NCI-H1105 (cell line): ENCODE measurements around the gene AUTS2.

ENCODE experiments used
- DNase-seq: peaks from one replicate; lab custom pipeline; 2025; lab: John Stamatoyannopoulos, UW

Gene AUTS2

DNA sequence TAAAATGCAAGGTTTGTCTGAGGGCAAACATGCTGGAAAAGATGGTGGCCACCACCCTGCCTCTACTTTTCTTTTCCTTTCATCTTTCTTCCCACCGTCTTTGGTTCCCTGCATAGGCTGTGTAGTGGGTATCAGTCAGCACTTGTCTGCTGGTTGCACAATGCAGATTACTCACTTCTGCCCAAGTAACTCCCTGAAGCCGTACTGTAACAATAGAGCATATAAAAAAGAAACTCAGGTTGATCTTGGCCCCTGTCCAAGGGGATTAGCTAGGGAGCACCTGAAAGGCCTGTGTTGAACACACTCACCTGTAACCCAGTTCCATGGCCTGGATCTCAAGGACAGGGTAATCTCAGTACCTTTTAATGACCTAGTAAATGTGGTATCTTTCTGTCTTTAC lies 1000.7 kb downstream of the AUTS2 start:
- DNase-seq, result peak; percentile 83

DNA sequence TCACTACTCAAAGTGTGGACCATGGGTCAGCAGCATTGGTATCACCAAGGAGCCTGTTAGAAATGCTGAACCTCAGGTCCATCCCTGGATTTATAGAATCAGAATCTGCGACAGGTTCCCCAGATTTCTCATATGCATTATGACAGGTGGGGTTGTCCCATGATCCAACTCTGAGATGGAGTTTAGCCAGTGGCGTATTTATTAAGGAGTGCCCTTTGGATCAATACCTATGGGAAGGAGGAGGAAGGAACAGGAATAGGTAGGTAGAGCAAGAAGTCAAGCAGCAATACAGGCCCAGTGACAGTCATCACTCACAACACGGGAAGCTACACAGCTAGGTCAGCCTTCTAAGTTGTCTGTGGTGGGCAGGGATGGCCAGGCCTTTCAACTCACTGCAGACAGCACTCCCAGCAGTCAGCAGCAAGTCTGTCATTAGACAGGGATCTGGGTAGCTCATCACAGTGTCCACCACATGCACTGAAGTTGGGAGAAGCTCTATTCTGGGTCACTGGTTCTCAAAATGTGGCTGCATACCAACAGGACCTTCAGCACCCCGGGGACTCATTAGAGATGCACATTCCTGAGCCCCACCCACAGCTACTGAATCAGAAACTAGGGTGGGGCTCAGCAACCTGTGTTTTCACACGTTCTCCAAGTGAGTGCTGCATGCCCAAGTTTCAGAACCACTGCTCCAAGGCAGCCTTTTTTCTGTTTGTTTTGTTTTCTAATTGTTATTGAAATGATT lies 1001.3 kb downstream of the AUTS2 start:
- no peak for DNase-seq

DNA sequence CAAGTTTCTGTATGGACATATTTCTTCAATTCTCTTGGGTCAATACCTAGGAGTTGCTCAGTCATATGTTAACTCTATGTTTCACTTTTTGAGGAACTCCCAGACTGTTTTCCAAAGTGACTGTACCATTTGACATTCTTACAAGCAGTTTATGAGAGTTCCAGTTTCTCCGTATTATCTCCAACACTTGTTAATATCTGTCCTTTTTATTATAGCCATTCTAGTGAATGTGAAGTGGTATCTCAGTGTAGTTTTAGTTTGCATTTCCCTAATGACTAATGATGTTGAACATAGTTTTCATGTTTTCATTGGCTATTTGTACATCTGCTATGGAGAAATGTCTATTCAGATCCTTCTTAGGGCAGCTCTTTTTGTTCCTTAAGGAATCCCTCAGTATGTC lies 1002.7 kb downstream of the AUTS2 start:
- no peak for DNase-seq

DNA sequence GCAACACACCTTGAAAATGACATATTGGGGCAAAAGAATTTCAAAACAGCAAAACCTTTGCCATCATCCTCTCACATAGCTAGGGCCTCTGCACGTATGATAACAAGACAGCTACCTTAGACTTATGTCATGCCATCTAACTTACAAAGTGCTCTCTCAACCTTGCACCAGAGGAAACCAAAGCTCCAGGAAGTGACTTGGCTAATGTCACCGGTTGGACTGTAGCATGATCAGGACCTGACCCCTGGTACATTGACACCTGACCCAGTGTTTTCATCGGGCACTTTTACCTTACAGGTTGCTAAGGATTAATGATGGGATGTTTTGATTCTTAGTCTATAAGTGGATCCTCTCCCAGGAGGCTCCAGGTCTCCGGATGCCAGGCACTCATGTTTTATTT lies 1003.8 kb downstream of the AUTS2 start:
- DNase-seq, result no peak

DNA sequence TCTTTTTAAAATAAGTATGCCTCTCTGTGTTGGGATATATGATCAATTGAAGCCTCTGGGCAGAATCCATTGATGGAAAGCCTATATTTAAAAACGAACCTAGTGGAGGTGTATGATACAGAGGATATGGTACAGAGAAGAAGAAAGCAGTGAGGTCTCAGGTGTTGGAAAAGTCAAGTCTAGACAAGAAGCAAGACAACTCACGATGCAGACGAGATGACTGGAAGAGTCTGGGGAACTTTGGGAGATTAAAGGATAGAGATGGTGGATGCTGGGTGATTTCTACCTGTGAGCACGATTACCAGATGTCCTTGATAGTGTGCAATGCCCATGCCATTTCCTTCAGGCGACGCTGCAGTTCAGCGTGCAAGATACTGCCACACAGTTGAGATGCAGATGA lies 1009.0 kb downstream of the AUTS2 start:
- no peak for DNase-seq

DNA sequence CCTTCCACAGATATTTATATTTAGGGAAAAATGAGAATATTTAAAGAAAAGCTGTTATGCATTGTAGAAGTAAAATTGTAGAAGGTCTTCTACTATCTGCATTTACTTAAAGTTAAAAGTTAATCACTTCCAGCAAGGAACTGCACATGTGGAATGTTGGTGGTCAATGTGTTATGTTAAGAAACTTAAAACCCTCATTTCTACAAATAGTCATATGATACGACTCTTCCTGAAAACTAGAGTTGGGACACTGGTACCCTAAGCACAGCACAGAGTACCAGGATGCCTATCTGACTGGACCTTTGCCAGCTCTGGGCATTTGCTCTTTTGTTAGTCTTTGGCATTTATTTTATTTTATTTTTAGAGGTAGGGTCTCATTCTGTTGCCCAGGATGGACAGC lies 1009.5 kb downstream of the AUTS2 start:
- no peak for DNase-seq

DNA sequence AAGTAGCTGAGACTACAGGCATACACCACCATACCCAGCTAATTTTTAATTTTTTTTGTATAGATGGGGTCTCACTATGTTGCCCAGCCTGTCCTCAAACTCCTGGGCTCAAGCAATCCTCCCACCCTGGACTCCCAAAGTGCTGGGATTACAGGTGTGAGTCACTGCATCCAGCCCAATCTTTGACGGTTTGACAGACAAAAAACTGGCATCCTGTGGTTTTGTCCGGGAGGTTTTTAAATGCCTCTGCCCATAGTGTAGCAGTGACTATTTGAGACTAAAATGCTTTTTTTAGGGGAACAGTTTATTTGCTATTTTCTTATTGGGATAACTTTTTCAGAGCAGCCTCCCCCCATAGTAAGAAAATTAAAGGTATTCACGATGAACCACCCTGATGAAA lies 1010.0 kb downstream of the AUTS2 start:
- no peak for DNase-seq

DNA sequence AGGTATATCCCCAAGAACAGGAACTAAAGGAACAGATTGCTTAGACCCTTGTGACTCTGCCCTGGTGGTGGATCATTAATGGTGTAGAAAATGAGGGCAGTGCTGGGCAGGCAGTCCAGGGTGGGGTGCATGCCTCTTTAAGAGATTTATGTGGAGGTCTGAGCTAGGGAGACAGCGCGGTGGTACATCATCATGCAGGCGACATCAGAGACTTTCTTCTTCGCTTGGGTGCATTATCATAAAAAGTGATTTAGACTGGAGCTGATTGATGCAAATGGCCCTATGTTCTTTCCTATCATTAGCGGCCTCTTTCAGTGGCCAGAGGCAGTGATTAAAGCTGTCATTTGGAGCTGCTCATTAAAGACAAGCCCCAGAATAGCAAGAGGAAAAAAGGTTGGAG lies 1014.5 kb downstream of the AUTS2 start:
- no peak for DNase-seq

DNA sequence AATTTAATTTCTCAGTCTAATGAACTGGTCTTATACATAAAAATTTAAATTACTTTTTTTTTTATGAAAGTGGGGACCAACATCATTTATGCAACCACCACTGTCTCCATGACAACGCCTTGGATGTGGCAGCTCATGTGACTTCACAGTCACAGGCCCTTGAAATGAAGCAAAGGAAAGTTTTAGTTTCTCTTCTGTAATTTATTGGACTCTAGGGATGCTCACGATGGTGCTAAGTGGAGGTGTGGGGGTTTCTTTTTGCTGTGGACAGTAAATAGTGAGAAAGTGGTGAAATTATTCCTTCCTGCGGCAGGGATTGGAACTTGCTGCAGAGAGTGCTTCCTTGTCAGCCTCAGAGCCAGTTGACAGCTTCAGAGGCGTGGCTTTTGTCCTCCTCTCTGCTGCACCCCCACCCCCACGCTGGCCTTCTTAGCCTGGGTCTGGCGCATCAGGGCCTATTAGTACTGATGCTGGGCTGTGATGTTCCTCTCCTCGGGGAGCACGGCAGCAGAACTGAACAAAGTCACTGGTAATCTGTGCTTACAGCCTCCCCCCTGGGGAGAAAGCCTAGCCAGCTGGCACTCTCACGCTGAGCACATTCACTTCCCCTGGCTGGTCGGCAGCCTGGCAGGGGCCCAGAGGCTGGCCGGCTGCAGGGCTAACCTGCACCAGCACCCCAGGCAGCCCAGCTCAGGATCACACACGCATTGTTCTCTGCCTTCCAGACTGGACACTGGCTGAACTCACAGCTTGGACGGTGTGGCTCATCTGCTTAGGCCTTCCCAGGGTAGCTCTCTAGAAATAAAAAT lies 1016.2 kb downstream of the AUTS2 start:
- peak; percentile 79 for DNase-seq

DNA sequence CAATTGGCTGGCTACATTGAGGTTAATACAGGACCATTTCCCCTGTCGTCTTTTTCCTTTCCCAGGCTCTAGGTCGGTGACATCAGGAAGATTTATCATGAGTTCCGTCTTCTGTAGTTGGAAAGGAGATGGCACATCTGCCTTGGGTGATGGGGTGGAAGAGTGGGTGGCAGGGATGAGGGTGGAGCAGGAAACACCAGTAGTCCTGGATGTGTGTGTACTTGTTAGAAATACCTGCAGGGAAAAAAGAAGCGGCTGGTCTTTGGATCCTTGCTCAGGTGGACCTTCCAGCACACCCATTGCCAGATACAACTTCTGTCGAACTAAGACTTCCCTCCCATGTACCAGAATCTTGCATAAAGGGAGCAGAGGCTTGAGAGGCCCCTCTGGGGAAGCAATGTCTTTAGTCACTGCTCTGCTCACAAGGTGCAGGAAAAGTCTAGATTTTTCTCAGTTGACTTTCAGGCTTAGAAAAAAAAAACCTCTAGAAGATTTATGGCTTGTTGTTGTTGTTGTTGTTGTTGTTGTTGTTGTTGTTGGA lies 1016.9 kb downstream of the AUTS2 start:
- no peak for DNase-seq

DNA sequence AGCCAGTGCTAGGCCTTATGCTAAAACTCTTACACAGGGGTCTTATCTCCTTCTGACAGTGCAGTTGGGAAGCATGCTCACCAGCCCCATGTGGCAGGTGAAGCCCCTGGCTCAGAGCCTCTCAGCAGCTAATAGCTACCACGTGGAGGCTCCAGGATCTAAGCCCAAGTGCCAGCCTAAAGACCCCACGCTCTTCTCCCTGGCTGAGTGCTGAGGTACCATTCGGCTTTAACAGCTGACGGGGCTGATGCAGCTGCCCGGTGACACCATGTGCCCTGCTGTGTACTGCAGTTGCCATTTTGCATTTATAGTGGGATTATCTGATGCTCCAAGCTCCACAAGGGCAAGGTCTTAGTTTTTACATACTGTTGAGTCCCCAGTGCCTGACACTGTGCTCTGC lies 1017.9 kb downstream of the AUTS2 start:
- no peak for DNase-seq

DNA sequence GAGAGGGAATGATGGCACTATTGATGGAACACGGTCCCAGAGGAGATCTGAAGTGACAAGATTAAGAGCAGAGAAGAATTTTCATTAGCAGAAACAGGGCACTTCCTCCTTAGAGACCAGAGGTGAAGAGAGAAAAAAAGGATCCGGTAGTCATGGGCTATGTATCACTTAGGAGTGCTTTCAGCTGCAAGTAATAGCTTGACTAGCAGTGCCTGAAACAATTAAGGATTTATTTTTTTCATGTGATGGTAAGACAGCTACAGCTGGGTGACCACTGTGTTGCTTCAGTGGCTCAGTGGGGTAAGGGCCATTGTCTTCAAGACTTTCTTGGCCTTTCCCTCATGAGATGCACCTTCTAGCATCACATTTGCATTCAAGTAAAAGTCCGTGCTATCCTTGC lies 1018.5 kb downstream of the AUTS2 start:
- no peak for DNase-seq

DNA sequence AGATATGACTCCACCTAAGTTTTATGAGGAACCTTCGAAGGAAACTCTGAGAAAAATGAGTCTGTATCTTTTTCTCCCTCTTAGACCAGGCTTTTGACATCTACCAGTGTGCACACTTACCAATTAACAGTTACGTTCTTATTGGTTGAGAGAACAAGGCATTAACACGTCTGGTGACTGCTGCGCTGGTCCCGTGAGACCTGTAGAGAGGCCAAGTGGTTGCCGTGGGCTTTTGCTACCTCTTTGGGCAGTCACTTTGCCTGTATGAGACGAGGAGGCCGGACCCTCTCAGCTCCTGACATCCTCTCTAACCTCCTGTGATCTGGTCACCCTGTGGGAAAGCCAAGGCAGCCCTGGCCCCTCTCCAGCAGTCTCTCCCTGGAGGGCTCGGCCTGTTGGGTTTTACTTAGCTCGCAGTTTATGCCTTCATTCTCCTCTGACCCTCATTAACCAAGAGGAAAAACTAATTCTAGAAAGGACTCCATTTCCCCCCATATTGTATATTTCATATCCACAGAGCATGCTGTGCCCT lies 1019.8 kb downstream of the AUTS2 start:
- DNase-seq, result no peak

DNA sequence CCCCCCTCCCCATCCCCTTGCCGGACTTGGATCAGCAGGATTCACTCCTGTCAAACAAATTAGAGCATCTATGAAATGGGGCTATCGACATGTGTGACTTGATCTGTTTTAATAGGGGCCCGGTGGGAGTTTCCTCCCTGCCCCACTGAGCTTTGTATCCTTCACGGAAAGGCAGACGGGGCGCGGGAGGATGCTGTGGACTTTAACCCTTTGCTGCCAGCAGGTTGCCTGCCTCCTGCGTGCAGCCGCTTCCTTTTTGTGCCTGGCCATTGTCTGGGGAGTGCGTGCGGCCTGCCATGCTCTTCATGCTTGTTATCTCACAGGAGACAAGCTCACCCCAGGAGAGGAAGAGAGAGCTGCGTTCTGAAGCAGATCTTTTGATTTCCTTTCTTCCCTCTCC lies 1020.9 kb downstream of the AUTS2 start:
- DNase-seq, result no peak

DNA sequence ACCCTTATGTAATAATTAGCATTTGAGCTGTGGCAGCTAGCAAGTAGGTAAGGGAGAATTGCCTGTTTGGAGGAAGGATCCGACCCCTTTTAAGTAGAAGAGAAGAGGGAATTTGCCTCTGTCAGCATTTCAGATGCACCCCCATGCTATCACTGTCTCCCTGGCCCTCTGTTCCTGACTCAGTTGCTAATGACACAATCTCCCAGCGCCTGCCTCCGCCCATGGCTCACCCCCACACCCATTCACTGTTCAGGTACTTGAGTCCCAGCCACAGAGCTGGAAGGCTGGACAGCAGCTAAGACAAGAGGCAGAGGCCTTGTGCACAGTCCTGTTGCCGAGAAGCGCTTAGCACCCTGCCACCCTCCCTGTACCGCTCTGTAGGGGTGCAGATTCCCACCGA lies 1021.4 kb downstream of the AUTS2 start:
- DNase-seq, result no peak

DNA sequence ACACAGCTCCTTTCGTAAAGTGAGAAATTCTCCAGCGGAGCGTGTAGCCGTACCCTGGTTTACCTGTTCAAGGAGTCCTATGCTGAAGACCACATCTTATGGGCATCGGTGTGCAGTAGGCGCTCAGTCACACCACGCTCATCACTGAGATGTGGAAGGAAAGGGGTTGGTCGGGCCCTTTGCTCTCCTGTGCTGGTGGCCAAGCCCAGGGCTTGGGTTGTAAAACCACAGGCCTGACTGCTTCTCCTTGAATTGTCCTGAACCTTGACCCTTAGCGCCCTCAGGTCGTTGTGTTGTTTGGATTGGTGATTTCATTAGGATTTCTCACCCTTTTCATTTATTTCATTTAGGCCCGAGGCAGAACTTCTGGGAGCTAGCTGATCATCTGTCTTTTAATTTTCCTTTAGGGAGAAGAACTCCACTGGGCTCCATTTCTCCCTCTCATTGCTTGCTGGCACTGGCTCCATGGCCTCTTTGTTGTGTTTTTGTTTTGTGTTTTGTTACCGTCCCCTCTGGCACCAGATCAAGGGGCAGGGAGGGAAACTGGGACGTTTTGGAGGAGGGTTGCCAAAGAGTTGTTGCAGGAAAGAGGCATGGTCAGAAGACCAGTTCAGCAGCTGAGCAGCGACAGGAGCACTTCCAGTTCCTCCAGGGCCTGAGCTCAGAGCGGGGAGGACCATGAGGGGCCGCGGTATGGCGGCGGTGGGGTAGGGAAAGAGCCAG lies 1022.2 kb downstream of the AUTS2 start:
- no peak for DNase-seq

DNA sequence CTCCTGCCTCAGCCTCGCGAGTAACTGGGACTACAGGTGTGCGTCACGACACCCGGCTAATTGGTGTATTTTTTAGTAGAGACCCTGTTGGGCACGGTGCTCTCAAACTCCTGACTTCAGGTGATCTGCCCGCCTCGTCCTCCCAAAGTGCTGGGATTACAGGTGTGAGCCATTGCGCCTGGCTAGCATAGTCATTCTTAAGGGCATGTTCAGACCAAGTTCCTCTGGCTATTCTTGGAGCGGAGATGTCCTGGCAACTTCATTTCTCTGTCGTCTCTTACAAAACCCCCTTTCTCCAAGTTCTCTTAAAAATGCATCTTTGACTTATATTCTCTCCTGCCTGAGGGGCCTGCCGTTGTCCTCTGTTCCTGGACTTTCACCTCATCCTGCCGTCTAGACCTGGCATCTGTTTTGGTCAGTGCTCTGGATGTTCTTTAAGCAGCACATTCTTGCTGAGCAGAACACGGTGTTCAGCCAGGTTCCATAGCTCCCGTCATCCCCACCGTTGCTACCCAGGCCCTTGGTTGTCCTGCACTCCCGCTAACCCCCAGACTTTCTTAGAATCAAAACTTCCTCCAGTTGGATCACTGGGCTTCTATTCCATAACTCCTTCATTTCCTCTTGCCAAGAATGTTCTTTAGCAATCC lies 1023.8 kb downstream of the AUTS2 start:
- DNase-seq, result no peak

DNA sequence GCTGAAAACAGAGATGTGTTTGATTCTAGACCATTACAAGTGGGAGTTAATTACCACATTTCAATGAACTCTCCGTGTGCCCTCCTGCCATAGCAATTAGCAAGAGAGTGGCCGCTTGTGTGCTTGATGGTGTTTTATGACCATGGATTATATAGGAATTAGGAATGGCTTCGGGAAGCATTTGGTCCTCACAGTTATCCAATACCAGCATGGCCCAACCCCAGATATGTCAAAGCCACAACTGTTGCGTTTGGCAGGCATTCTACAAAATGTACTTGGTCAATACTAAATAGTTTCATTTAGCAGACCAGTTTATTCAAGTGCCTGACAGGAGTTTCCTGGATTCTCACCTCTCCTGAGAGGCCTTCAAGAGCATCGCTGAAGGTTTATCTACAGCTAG lies 1024.7 kb downstream of the AUTS2 start:
- DNase-seq, result peak; percentile 52

DNA sequence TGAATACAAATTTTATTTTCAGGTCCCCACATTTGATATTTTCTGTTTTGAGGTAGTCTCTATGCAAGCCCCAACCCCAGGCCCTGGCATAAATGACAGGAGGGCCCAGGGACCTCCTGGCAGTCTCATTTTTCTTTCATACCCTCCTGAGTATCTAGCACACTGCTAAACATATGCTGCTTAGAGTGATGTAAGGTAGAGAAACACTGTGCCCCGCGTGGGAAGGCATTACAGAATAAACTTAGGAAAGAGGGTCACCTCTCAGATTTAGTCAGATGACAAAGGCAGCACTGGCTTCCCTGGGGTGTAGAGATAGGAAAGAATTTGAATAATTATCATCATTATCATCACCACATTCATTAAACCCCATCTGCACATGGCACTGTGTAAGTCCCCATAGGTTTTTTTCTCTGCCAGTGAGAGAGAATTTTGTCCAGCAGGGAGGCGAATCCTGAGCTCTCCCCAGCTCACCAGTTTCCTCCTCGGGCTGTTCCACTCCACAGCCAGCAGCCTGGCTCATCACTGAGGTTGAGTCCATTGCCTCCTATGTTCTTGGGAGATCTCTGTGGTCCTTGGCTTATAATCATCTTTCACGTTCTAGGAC lies 1026.3 kb downstream of the AUTS2 start:
- no peak for DNase-seq

DNA sequence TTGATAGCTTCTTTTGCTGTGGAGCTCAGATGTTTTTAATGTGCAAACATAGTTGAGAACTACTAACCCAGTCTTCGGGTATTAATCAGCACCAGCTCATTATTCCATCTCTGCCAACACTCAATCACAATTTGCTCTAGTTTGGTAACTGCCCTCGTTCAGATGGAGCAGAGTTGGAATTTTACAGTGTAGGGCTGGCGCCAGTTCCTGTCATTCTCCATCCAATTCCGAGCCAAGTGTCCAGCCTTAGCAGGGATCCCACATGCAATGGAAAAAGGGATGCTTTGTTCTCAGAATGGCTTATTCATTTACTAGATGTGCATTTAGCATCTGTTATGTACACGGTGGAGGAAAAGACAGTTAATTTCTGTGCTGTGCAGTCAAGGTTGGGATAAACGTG lies 1029.2 kb downstream of the AUTS2 start:
- DNase-seq, result no peak

DNA sequence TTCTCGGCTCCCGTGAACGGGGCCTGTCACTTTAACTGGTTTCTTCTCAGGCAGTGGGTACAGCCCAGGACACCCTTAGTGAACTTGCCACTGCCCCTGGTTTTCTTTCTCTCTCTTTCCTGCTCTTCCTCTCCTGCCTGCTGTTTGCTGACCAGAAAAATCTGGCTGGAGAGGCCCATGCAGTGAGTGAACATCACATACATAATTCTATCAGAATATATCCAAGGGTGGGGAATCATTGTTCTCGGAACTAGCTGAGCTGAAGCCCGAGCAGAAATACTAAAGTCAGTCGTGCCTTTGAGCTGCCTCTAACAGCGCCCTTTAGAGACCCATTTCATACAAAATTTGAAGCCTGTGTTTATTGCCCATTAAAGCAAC lies 1032.2 kb downstream of the AUTS2 start:
- no peak for DNase-seq
